ENCODE measurements around the gene TTC21B. TPM values are rescaled to one million over a fixed set of nuclear protein-coding genes. Genes with fewer than 3 reads are reported as not detected.

The TTC21B gene
- total RNA-seq, 4 donors from 2014 or later = 27.6 to 79.2 (median 36.9) TPM

GRCh38 chr2:165840333-165840958, 113.1 kb downstream of the TTC21B start:
- H3K27ac ChIP-seq = no peak overlapping the region
- no peaks in the 10 kb centered on the region for H3K9me3 ChIP-seq
- intact Hi-C loops (cut with DNase I; ENCODE audit: low total_unique reads) = no loop called here
- TF ChIP-seq POLR2A (IDR thresholded peaks at IDR 0.05) = no peak
- TF ChIP-seq CTCF (IDR thresholded peaks at IDR 0.05) = no peak
- no peaks in the 10 kb centered on the region for H3K36me3 ChIP-seq
- no peaks in the 10 kb centered on the region for H3K4me1 ChIP-seq
- H3K27me3 ChIP-seq = no peaks in the 10 kb centered on the region
- no peak for DNase-seq
- H3K4me3 ChIP-seq = no peak overlapping the region

DNA sequence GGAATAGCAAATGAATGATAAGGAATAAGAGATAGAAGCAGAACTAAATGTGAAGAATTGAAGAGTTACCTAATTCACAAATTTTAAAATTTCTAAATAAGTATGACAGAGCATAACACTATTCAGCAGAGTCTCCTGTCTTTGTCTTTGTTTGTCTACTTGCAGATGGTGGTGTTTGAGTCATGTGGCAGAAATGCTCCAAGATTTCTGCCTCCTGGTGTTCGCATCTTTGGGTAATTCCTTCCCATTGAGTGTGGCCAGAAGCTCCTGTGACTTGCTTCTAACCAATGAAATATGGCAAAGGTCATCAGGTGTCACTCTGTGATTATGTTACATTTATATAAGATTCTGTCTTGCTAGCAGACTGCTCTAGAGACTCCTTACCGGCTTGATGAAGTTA, 114.0 kb downstream of the TTC21B start:
- Histone ChIP-seq H3K4me1 (no peaks in the 10 kb centered on the region), H3K27ac (no peak overlapping the region), H3K9me3 (no peaks in the 10 kb centered on the region), H3K36me3 (no peaks in the 10 kb centered on the region), H3K27me3 (no peaks in the 10 kb centered on the region), H3K4me3 (no peak overlapping the region)
- no peak for DNase-seq
- intact Hi-C loops (cut with DNase I; ENCODE audit: low total_unique reads) = no loop called here
- TF ChIP-seq CTCF (IDR thresholded peaks at IDR 0.05) (no peak), POLR2A (IDR thresholded peaks at IDR 0.05) (no peak)

GRCh38 chr2:165837122-165837521, 116.5 kb downstream of the TTC21B start:
- no peak for DNase-seq
- Histone ChIP-seq H3K9me3 (no peaks in the 10 kb centered on the region), H3K27ac (no peak overlapping the region), H3K4me1 (no peaks in the 10 kb centered on the region), H3K36me3 (no peaks in the 10 kb centered on the region), H3K27me3 (no peaks in the 10 kb centered on the region), H3K4me3 (no peak overlapping the region)
- TF ChIP-seq CTCF (IDR thresholded peaks at IDR 0.05) (no peak), POLR2A (IDR thresholded peaks at IDR 0.05) (no peak)
- intact Hi-C loops (cut with DNase I; ENCODE audit: low total_unique reads) = no loop called here

DNA sequence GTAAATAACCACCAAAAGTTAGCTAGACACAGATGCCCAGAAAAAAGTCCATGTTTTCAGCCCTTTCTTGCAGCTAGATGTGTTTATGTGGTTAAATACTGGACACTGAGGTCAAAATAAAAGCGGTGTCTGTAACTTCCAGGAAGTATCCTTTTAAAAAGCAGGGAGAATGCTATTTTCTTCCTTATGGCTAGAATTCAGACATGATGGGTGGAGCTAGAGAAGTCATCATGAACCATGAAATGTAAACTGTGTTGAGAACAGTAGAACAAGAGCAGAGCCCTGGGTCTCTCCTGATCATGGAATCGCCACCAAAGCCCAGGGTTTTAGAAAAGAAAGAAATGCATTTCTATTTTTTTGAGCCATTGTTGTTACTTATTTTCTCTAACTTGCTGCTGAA, 118.2 kb downstream of the TTC21B start:
- no peaks in the 10 kb centered on the region for H3K36me3 ChIP-seq
- no peak overlapping the region for H3K4me3 ChIP-seq
- intact Hi-C loops (cut with DNase I; ENCODE audit: low total_unique reads) = no loop called here
- no peaks in the 10 kb centered on the region for H3K27me3 ChIP-seq
- TF ChIP-seq CTCF (IDR thresholded peaks at IDR 0.05) (no peak), POLR2A (IDR thresholded peaks at IDR 0.05) (no peak)
- no peak for DNase-seq
- H3K9me3 ChIP-seq = no peaks in the 10 kb centered on the region
- no peak overlapping the region for H3K27ac ChIP-seq
- no peaks in the 10 kb centered on the region for H3K4me1 ChIP-seq

DNA sequence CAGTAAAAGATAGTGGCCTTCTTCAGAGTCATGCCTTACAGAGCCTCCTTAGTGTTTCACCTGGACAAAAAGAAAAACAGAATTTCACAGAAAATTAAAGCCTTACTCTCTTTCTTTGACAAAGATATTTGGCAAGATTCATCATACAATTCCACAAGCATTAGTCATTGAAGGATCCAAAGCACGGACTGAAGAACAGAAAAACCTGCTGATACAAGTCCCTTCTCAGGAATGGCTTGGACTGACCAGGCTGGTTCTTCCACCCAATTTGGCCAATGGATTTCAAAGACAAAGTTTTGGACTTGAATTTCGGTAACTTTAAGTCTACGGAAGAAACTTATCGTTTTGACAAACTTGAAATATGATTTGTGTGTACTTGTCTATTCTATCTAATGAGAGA, 120.4 kb downstream of the TTC21B start:
- Histone ChIP-seq H3K9me3 (no peaks in the 10 kb centered on the region), H3K27ac (no peak overlapping the region), H3K4me3 (no peak overlapping the region), H3K4me1 (no peaks in the 10 kb centered on the region), H3K36me3 (no peaks in the 10 kb centered on the region), H3K27me3 (no peaks in the 10 kb centered on the region)
- TF ChIP-seq POLR2A (IDR thresholded peaks at IDR 0.05) = no peak
- TF ChIP-seq CTCF (IDR thresholded peaks at IDR 0.05) = no peak
- DNase-seq = no peak
- intact Hi-C loops (cut with DNase I; ENCODE audit: low total_unique reads) = no loop called here
